HG03064 (cell line): ENCODE data around the gene CEP43.

Experiments used
- ATAC-seq: cut with Tn5 transposase; IDR thresholded peaks from one replicate; pipeline ENCODE4 v1.9.1; 2021; ENCODE audit warnings: low read depth; ENCODE audit not compliant: unreplicated experiment

The CEP43 gene

DNA sequence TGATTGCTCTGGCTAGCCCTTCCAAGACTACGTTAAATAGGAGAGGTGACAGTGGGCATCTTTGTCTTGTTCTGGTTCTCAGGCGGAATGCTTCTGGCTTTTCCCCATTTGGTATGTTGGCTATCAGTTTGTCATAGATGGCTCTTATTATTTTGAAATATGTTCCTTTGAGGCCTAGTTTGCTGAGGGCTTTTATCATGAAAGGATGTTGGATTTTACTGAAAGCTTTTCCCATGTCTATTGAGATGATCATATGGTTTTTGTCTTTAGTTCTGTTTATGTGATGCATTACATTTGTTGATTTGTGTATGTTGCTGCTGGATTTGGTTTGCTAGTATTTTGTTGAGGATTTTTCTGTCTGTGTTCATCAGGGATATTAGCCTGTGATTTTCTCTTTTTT is 32.9 kb upstream of the CEP43 start:
- no peak for ATAC-seq

DNA sequence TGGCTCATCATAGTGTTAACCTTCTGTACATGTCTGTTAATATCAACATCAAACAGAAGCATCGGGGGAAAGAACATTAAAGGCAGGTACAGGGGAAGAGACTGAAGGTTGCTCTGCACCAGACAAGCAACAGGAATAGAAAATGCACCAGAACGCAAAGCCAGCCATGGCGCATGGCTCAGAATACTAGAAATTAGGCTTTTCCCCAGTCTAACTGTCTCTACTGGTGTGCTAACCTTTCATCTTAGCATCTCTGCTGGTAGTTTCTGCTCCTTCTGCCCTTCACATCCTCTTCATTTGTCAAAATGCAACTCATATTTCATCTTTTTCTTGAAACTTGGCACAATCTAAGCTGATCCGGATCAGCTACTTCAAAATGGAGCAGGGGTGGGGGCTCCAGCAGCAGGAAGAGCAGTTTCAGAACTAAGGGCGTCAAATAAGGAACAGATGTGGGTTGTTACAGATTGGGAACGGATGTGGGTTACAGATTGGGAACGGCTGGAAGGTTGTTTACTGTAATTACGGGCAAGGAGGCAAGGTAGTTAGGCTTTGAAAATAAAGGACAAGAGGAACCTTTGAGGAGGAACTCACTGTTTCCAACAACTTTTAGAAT is 29.7 kb upstream of the CEP43 start:
- ATAC-seq, result no peak

DNA sequence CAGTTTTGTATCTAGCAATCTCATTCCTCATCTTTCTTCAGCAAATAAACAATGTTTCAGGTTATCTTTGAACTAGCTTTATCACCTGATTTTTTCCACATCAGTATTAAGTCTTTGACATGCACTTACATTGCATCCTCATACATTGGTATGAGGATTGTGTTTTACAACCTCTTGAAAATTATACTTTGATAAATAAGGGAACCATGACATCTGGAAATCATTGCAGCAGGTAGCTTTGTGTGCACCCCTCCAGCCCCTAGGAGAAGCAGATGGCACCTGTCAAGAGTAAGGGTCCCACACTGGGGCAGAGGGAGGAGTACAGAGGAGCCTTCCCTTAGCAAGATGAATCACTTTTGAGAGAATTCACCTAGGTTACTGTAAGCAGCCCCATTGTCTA is 29.1 kb upstream of the CEP43 start:
- no peak for ATAC-seq

DNA sequence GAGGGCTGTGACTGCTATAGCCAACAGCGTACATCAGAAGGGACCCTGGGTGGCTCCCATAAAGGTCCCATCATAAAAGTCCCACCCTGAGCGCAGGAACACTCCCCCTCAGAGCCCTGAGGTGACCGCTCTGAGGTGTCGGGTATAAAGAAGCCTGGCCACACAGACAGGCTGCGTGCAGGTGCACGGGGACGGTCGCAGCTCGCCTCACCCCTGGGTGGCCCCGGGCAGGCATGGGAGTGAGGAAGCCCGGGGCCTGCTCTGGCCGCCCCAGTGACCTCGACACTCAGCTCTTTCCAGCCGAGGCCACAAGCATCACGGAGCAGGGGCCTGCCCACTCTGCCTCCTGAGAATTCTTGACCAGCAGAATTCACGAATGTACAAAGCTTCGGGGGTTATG is 28.4 kb upstream of the CEP43 start:
- no peak for ATAC-seq

DNA sequence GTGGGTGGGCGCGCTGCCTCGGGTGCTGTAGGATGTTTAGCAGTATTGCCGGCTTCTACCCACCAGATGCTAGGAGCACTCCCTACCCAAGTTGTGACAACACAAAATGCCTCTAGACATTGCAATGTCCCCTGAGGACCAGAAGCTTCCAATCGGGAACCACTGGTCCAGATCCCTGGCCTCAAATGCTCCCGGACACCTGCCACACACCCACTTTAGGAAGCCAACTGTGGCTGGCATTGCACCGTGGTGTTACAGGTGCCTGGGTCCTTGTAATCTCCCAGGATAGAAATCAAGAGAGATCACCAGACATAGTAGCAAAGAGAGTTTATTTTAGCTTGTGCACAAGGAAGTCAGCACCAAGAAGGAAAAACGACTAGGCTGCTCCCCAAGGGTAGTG is 27.9 kb upstream of the CEP43 start:
- ATAC-seq, result no peak

DNA sequence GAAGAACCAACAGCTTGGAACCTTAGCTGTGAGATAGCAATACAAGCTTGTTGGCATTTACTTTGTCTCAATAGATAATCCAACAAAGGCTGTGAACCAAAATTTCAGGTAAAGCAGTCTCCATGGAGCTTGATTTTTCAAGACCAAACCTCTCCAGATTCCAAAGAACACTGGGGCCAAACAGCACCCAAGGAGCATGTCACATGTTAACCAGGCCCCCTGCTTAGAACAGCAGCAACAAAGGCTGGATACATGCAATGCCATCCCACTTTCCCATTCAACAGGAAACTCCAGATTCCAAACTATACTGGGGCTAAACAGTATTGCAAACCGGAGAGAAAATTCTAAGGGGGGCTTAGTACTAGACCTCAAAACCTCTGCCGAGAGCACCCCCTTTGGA is 27.1 kb upstream of the CEP43 start:
- ATAC-seq, result no peak

DNA sequence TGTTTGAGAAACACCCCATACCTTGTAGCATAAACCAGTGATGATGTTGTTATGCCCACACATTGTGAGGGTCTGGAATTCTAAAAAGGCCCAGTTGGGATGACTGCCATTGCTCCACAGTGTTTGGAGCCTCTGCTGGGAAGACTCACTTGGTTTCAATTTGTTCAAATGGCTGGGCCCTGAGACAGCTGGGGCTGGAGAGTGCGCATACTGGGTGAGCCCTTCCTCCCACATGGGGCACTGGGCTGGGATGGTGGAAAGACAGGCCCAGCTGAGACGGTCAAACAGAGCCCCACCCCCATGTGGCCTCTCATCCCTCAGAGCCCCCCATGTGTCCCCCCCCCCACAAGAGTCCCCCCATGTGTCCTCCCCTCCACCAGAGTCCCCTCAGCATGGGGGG is 22.6 kb upstream of the CEP43 start:
- no peak for ATAC-seq

DNA sequence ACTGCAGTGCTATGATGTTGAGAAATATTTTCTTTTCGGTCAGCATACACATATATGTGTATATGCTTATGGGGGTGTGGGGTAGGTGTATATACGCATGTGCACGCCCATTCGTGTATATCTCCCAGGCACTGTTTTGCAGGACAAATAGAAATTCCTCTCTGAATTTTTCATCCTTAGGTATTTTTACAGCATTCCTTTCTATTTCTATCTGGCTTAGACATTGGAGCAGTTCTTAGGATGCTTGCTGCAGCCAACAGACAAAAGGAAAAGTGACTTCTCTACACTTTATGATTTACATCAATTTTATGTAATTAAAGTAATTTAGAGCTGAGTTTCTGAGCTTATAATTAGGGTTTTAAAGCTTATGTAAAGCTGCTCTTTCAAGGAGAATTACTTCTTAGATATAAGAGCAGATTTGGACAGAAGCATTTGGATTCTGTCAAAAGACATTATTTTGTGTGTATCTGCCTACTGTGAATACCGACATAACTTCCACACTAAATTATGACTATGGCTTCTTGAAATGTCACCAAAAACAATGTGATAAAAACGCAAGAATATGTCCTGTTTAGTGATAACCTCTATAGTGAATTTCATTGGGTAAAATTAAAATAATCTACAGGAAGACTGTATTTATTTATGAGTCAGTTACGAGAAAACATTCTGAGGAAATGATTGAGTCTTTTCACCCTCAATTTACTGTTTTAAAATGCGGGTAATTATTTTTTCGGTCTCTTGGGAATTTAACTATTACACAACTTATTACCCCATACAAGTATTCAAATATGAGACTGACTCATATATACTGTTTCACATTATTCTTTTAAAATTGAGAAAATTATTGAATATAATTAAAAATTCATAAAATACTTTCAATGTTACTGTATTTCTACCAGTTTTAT is 21.3 kb upstream of the CEP43 start:
- no peak for ATAC-seq

DNA sequence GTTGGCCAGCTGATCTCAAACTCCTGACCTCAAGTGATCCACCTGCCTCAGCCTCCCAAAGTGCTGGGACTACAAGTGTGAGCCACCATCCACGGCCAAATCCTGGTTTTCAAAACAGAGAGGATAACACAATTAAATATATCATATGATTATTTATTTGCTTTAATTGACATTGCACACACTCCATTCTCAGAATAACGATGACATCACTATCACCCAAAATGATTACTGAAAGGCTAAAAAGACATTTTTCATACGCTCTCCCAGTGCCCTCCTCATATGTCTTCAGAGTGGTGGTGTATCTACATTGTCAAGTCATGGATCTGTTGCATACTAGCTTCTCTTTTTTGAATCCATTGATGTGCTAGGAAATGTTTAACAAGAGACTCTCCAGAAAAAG is 18.5 kb upstream of the CEP43 start:
- no peak for ATAC-seq

DNA sequence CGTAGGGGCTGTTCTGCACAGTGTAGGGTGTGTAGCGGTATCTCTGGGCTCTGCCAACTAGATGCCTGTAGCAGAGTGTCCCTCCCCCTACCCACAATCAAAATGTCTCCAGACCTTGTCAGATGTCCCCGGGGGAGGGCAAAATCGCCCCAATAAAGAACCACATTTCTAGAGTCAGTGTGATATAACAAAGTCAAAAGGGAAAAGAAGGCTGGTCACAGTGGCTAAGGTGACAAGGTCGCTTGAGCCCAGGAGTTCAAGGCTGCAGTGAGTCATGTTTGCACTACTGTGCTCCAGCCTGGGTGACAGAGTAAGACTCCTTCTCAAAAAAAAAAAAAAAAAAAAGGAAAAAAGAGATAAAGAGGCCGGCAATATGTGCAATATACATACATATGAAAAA is 11.7 kb upstream of the CEP43 start:
- no peak for ATAC-seq

DNA sequence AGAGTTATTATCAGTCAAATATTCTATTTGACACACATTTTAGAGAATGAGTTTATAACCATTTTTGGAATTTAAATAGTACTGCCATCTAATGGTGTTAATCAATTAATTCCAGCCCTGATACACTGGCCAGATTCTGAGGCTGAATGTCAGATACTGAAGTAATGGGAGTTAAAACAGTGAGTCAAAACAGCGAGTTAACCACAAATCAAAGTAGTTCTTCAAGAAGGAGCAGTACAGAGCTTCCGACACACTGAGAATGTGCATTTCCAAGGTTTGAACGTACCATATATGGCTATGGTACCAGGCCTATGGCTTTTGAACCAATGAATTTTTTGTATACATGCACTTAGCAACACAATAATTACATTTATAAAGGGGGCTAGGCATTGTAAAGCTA is 11.3 kb upstream of the CEP43 start:
- ATAC-seq, result no peak

DNA sequence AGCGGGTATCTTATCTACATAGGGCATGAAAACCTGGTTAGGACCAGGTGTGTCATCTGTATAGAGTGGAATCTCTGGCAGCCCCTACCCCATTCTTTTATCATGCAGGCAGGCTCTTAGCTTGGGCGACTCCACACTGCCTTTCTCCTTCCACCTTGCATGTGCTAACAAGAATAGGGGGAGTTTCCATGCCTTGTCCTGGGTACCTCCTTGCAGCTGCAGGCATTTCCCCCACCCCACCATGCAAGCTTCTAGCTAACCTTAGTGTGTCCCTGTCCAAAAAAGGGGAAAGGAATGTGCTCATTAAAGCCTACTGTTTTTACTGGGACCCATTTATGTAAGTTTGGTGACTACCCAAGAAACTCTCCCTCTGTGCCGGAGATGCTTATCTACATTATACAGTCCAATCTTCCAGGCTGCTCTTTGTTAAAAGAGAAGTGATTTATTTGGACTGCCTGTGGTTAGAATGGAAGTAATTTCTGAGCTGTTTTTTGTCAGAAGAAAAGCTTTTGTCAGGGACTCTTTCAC is 10.5 kb upstream of the CEP43 start:
- ATAC-seq, result no peak

DNA sequence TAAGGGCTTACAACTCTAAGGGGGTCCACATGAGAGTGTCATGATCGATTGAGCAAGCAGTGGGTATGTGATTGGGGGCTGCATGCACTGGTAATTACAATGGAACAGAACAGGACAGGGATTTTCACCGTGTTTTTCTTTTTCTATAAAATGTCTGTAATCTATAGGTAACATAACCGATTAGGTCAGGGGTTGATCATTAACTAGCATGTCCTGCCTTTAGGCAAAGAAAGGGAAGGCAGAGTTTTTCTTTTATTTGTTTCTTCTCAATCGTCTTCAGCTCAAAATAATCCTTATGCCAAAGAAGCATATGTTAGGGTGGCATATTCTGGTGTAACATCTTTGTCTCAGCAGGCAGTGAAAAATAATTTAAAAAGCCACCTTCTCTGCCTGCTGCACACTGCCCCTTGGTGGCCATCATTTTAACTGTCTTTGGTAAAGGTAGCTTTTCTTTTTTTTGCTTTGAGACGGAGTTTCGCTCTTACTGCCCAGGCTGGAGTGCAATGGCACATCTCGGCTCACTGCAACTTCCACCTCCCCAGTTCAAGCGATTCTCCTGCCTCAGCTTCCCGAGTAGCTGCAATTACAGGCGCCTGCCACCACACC is 9.7 kb upstream of the CEP43 start:
- ATAC-seq, result no peak

DNA sequence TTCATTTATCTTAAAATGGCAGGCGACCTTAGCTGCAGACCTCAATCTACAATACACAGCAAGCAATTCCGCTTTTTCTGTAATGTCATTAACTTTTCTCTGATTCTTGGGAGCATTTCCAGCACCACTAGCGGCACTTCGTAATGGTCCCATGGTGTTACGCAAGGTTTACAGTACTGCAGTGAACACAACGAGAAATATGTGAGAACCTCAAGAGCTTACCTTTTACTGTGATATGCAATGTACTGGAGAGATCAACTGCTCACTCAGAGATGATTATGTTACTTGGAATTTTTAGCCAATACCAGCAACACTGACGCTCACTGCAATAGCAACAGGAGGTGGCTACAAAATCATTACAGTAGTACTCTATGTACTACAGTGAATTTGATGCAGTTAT is 2.8 kb upstream of the CEP43 start:
- no peak for ATAC-seq

DNA sequence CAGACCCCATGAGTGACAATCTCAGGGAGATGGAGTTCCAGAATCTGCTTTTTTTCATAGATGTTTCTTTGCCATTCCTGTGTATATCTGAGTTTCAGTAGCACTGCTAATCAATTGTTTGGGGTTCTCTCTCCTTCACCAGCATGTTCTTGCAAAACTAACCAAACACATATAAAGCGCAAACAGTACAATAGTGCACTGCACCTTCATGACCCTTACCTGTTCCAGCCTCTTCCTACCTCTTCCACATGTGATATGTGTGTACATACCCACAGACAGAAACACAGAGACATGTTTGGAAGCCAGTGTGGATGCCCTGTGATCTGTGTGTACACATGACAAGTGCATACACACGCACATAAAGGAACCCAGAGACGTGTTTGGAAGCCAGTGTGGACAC is 1.8 kb upstream of the CEP43 start:
- no peak for ATAC-seq

DNA sequence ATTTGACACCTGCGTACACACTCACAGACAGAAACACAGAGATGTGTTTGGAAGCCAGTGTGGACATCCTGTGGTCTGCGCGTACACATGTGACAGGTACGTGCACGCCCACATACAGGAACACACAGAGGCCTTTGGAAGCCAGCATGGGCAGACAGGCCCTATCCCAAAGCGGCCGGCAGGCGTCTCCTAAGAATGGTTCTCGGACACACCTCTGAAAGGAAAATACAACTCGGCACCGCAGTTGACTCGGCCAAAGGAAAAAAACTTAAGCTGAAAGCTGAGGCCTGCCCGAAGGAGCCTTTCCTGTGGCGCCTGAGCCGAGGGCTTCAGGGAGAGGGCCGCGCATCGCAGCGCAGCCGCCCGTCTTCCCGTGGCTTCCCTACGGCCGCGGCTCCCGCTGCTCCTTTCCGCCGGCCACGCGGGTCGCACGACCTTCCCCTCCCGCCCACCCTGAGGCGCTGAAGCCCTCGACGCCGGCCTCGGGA is 1.4 kb upstream of the CEP43 start:
- ATAC-seq, result peak; percentile 40

DNA sequence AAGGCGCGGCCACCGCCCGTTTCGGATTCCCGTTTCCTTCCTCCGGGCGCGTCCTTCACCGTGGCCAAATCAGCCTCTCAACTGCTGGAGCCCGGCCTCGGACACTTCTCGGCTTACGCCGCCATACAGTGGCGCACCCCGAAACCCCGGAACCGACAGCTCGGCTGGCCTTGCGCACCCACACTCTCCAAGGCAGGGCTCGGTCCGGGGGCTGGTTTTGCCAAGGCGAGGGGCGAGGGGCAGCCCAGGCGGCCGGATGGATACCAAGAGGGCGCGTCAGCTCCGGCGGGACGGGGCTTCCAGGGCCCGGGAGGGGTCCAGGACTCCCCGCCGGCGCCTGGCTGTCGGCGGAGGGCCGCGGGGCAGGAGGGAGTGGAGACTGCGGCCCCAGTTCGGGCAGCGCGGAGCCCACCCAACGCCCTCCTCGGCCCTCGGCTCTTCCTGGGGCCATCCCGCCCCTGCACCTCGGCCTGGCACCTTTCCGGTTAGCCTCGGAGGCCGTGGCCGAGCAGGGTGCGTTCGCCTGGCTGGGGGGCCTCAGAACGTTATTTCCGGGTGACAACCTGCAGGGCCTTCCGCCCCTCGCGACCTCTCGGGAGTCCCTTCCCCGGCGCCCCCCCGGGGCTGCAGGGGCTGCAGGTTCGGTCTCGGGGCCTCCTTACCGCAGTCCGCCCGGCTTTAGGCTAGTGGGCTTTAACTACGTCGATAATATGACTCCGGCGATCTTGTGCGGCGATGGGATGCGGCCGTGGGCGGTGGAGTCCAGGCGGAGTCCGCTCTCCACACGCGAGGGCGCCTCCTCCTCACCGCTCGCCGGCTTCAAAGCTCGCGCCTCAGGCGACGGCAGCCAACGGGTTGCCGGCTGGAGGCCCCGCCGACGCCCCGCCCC is 697 bp upstream of the CEP43 start:
- ATAC-seq, result peak; percentile 6

DNA sequence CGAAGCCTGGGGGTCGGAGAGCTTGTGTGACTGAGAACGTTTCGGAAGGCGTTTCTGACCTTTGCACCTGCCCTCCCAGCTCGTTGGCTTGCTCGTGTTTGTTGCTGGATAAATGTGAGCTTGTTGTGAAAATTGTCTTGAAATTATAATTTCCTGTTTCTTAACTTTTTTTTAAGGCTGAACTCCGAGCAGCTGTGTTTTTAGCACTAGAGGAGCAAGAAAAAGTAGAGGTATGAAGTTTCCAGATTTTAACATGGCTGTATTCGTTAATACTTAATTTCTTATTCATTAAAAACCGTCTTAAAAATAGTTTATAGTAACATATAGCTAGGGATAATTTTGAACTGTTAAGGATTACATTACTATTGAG is 672 bp downstream of the CEP43 start:
- ATAC-seq, result no peak

DNA sequence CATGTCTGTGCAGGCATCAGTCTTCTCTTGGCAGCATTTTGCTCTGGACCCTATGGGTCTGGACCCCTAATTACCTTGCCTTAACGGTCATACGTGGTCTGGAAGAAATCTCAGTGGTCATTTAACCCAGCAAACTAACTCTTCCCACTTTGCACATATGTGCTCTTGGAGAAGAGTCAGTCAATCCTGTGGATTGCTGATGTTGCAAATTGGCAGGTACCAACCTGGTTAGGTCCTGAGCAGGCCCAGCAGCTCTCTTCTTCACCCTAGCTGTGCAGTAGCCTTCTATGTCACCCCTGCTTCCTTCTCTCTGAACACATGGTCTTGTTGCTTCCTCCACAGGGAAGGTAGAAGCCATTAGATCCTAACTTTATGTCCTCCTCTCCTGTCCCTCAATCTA is 1.6 kb downstream of the CEP43 start:
- ATAC-seq, result no peak

DNA sequence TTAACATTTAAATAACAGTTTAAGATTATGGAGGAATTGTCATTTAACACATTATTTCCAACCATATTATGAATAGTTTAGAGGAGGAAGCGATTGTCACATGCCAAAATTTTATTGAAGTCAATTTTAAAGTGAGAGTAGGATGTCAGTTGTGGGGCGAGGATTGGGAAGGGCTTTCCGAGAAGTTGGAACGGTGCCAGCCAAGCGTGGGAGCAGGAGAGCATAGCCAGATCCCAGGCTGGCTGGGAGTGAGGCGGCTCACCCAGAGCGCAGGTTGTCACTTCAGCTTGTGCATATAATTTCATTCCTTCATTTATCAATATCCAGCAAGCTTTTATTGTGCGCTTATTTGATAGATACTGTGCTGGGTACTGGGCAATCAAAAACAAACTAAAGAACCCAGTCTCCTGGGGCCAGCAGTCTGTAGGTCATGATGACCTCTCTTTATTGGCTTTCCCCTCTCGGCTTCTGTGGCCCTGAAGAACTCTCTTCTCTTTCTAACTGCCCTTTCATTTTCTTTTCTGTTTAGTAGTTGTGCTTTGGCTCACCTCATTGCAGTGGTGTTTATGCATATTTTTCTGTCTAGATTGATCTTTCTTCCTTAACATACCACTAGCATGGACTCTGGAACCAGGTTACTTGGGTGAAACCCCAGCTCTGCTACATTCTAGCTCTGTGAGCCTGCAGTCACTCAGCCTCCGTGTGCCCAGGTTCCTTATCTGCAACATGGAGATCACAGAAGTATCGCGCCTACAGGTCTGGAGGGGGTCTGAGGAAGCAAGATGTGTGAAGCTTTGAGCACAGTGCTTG is 6.4 kb downstream of the CEP43 start:
- ATAC-seq, result no peak
